Adrenal gland (tissue), 5 donors: Measurements from ENCODE around the gene CPXM2.

ENCODE experiments used
- POLR2A ChIP-seq, 2 donors: fragments of 450-650 bp; IDR thresholded peaks; one replicate each; pipeline ENCODE4 v1.6.1; 2017; ENCODE audit warnings: antibody characterized with exemption in 2 of 2, mild to moderate bottlenecking in 2 of 2, moderate library complexity in 1 of 2
- TF ChIP-seq, protein P1 (sequence below), 6 experiments: fragments of 450-650 bp in 4 of 6; fragments of 200-600 bp in 2 of 6; sonication (generic) in 1 of 6; IDR thresholded peaks; 1 replicate in 5 of 6; 2 replicates in 1 of 6; pipeline versions ENCODE4 v1.5.1 to v1.8.0; 2016 to 2021; ENCODE audit warnings: antibody characterized with exemption in 6 of 6, mild to moderate bottlenecking in 2 of 6, moderate library complexity in 1 of 6
- donor health status: DM: no; HTN: no; CAD: no.

- TF ChIP-seq, protein P1, sequence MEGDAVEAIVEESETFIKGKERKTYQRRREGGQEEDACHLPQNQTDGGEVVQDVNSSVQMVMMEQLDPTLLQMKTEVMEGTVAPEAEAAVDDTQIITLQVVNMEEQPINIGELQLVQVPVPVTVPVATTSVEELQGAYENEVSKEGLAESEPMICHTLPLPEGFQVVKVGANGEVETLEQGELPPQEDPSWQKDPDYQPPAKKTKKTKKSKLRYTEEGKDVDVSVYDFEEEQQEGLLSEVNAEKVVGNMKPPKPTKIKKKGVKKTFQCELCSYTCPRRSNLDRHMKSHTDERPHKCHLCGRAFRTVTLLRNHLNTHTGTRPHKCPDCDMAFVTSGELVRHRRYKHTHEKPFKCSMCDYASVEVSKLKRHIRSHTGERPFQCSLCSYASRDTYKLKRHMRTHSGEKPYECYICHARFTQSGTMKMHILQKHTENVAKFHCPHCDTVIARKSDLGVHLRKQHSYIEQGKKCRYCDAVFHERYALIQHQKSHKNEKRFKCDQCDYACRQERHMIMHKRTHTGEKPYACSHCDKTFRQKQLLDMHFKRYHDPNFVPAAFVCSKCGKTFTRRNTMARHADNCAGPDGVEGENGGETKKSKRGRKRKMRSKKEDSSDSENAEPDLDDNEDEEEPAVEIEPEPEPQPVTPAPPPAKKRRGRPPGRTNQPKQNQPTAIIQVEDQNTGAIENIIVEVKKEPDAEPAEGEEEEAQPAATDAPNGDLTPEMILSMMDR (IDR thresholded peaks at IDR 0.05) = no peak
- no peak for TF ChIP-seq POLR2A (IDR thresholded peaks at IDR 0.05)
Measured at GRCh38 chr10:123781956-123782500, 109.6 kb downstream of the CPXM2 start.
